Neural cell (in vitro differentiated cells): ENCODE data around the gene AKR1B15. TPM values are rescaled to one million over a fixed set of nuclear protein-coding genes. Genes with fewer than 3 reads are reported as not detected.

Source experiments
- H2AFZ ChIP-seq: fragments of 200-600, 300-800 bp; sonication (generic), shearing (Covaris generic); 2 replicates; pipeline ENCODE4 v1.6.0; 2014; ENCODE audit warnings: low read depth, mild to moderate bottlenecking, antibody characterized with exemption, low read length, moderate library complexity
- H3F3A ChIP-seq: fragments of 200-600 bp; shearing (Covaris generic); 2 replicates; pipeline ENCODE4 v1.6.1; 2016; ENCODE audit warnings: mild to moderate bottlenecking, moderate library complexity, mixed read lengths, antibody characterized with exemption, low read length; ENCODE audit not compliant: insufficient read depth, poor library complexity, severe bottlenecking
- H3K27ac ChIP-seq: fragments of 200-600, 300-800 bp; sonication (generic), shearing (Covaris generic); 2 replicates; pipeline ENCODE4 v1.5.1; 2014; ENCODE audit warnings: mild to moderate bottlenecking, low read length, moderate library complexity
- H3K27me3 ChIP-seq: fragments of 300-800, 200-600 bp; sonication (generic), shearing (Covaris generic); 2 replicates; pipeline ENCODE4 v1.6.0; 2014; ENCODE audit warnings: mild to moderate bottlenecking, low read depth, low read length, moderate library complexity; ENCODE audit not compliant: insufficient read depth
- H3K36me3 ChIP-seq: fragments of 300-800, 200-600 bp; sonication (generic), shearing (Covaris generic); 2 replicates; pipeline ENCODE4 v1.5.1; 2014; ENCODE audit warnings: mild to moderate bottlenecking, antibody characterized with exemption, low read length, moderate library complexity; ENCODE audit not compliant: insufficient read depth
- H3K4me2 ChIP-seq: fragments of 300-800, 200-600 bp; sonication (generic), shearing (Covaris generic); 2 replicates; pipeline ENCODE4 v1.6.0; 2014; ENCODE audit warnings: mild to moderate bottlenecking, low read length
- H3K4me3 ChIP-seq: fragments of 300-800, 200-600 bp; sonication (generic), shearing (Covaris generic); 2 replicates; pipeline ENCODE4 v1.5.1; 2014; ENCODE audit warnings: mild to moderate bottlenecking, low read length, moderate library complexity
- H3K79me2 ChIP-seq: fragments of 200-600 bp; shearing (Covaris generic); replicated peaks from 2 replicates; pipeline ENCODE4 v1.6.0; 2014; ENCODE audit warnings: mild to moderate bottlenecking, low read length, moderate library complexity; ENCODE audit not compliant: insufficient read depth
- H3K9ac ChIP-seq: fragments of 300-800, 200-600 bp; sonication (generic), shearing (Covaris generic); 2 replicates; pipeline ENCODE4 v1.6.1; 2016; ENCODE audit warnings: mild to moderate bottlenecking, low read length, mixed read lengths
- H3K9me2 ChIP-seq: fragments of 200-600 bp; shearing (Covaris generic); 2 replicates; pipeline ENCODE4 v1.6.1; 2016; ENCODE audit warnings: mild to moderate bottlenecking, low read length, mixed read lengths; ENCODE audit not compliant: insufficient read depth
- H3K9me3 ChIP-seq: fragments of 200-600, 300-800 bp; sonication (generic), shearing (Covaris generic); 2 replicates; pipeline ENCODE4 v1.6.1; 2016; ENCODE audit warnings: mild to moderate bottlenecking, mixed run types, low read length, moderate library complexity, mixed read lengths
- H4K20me1 ChIP-seq: fragments of 200-600 bp; shearing (Covaris generic); 2 replicates; pipeline ENCODE4 v1.6.1; 2016; ENCODE audit warnings: mild to moderate bottlenecking, mixed run types; ENCODE audit not compliant: insufficient read depth
- EP300 ChIP-seq: fragments of 450-650 bp; conservative IDR thresholded peaks from 2 replicates; pipeline ENCODE4 v1.6.1; 2014; ENCODE audit warnings: antibody characterized with exemption, mild to moderate bottlenecking, moderate library complexity; ENCODE audit not compliant: poor library complexity, severe bottlenecking
- EZH2 ChIP-seq: fragments of 200-600, 300-800 bp; shearing (Covaris generic), sonication (generic); IDR thresholded peaks from 2 replicates; pipeline ENCODE4 v1.6.1; 2014; ENCODE audit warnings: antibody characterized with exemption, low read length, borderline replicate concordance, mild to moderate bottlenecking; ENCODE audit not compliant: insufficient read depth, poor library complexity, severe bottlenecking
- MXI1 ChIP-seq: fragments of 450-650 bp; conservative IDR thresholded peaks from 2 replicates; pipeline ENCODE4 v1.6.1; 2014; ENCODE audit warnings: antibody characterized with exemption, mild to moderate bottlenecking; ENCODE audit not compliant: poor library complexity, severe bottlenecking
- POLR2AphosphoS5 ChIP-seq: IDR thresholded peaks from 2 replicates; pipeline ENCODE4 v1.6.1; 2012
- RAD21 ChIP-seq: fragments of 450-650 bp; conservative IDR thresholded peaks from 2 replicates; pipeline ENCODE4 v1.6.1; 2014; ENCODE audit warnings: antibody characterized with exemption, mild to moderate bottlenecking, moderate library complexity
- SMC3 ChIP-seq: fragments of 450-650 bp; conservative IDR thresholded peaks from 2 replicates; pipeline ENCODE4 v1.6.1; 2014; ENCODE audit warnings: antibody characterized with exemption, mild to moderate bottlenecking, moderate library complexity; ENCODE audit not compliant: poor library complexity
- TAF1 ChIP-seq: IDR thresholded peaks from 2 replicates; pipeline ENCODE4 v1.6.1; 2012; ENCODE audit warnings: low read depth
- polyA plus RNA-seq: library from polyadenylated mRNA; depleted of rRNA; stranded (reverse); fragments of >200 nt; gene quantifications from 2 replicates; pipeline ENCODE4 v1.2.3, GENCODE V29; 2014
- TF ChIP-seq, protein P1 (sequence below): IDR thresholded peaks from 2 replicates; pipeline ENCODE4 v1.6.1; 2012; ENCODE audit warnings: borderline replicate concordance
- TF ChIP-seq, protein P2 (sequence below): fragments of 450-650 bp; IDR thresholded peaks from 2 replicates; pipeline ENCODE4 v1.5.1; 2014; ENCODE audit warnings: antibody characterized with exemption, mild to moderate bottlenecking, moderate library complexity; ENCODE audit not compliant: poor library complexity, severe bottlenecking

Gene AKR1B15
- polyA plus RNA-seq, 1 donor from 2014 or later = not detected

DNA sequence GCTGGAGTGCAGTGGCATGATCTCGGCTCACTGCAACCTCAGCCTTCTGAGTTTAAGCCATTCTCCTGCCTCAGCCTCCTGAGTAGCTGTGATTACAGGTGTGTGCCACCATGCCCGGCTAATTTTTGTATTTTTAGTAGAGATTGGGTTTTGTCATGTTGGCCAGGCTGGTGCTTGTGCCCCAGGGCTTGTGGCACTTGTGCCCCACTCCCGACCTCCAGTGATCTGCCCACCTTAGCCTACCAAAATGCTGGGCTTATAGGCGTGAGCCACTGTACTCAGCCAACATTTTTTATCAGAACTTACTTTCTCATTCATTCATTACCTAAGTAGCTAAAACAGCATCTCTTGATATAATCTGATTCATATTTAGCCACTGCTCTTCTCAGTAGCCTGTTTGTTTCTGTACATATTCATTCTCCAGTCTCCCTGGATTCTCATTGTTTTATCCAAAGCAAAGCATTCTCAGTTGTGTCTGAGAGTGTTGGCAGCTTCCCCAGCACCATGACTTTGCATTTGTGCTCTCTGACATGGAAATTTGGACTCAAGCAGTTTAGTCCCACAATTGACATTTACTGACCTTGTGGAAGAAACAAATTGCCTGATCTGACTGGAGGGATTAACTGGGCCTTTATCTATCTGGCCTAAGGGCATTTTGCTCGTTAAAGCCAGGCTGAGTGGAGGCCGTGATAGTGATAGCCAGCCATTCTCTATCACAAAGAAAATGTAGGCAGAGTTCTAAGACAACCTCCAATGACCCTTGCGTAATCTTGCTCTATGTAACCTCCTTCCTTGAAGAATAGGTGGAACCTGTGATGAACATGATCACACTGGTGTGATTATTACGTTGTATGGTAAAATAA is 44.9 kb downstream of the AKR1B15 start:
- Histone ChIP-seq H3F3A (no peaks in the 10 kb centered on the region), H3K27me3 (no peaks in the 10 kb centered on the region), H3K27ac (no peak overlapping the region), H3K79me2 (no peaks in the 10 kb centered on the region), H4K20me1 (no peaks in the 10 kb centered on the region), H3K9ac (no peak overlapping the region), H2AFZ (no peak overlapping the region), H3K9me2 (no peaks in the 10 kb centered on the region), H3K36me3 (no peaks in the 10 kb centered on the region), H3K4me3 (no peak overlapping the region), H3K9me3 (no peaks in the 10 kb centered on the region), H3K4me2 (no peak overlapping the region)
- TF ChIP-seq RAD21 (no peak), MXI1 (no peak), EZH2 (no peak), TAF1 (no peak), SMC3 (no peak), POLR2AphosphoS5 (no peak), EP300 (no peak)
- TF ChIP-seq, protein P1, sequence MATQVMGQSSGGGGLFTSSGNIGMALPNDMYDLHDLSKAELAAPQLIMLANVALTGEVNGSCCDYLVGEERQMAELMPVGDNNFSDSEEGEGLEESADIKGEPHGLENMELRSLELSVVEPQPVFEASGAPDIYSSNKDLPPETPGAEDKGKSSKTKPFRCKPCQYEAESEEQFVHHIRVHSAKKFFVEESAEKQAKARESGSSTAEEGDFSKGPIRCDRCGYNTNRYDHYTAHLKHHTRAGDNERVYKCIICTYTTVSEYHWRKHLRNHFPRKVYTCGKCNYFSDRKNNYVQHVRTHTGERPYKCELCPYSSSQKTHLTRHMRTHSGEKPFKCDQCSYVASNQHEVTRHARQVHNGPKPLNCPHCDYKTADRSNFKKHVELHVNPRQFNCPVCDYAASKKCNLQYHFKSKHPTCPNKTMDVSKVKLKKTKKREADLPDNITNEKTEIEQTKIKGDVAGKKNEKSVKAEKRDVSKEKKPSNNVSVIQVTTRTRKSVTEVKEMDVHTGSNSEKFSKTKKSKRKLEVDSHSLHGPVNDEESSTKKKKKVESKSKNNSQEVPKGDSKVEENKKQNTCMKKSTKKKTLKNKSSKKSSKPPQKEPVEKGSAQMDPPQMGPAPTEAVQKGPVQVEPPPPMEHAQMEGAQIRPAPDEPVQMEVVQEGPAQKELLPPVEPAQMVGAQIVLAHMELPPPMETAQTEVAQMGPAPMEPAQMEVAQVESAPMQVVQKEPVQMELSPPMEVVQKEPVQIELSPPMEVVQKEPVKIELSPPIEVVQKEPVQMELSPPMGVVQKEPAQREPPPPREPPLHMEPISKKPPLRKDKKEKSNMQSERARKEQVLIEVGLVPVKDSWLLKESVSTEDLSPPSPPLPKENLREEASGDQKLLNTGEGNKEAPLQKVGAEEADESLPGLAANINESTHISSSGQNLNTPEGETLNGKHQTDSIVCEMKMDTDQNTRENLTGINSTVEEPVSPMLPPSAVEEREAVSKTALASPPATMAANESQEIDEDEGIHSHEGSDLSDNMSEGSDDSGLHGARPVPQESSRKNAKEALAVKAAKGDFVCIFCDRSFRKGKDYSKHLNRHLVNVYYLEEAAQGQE = no peak
- TF ChIP-seq, protein P2, sequence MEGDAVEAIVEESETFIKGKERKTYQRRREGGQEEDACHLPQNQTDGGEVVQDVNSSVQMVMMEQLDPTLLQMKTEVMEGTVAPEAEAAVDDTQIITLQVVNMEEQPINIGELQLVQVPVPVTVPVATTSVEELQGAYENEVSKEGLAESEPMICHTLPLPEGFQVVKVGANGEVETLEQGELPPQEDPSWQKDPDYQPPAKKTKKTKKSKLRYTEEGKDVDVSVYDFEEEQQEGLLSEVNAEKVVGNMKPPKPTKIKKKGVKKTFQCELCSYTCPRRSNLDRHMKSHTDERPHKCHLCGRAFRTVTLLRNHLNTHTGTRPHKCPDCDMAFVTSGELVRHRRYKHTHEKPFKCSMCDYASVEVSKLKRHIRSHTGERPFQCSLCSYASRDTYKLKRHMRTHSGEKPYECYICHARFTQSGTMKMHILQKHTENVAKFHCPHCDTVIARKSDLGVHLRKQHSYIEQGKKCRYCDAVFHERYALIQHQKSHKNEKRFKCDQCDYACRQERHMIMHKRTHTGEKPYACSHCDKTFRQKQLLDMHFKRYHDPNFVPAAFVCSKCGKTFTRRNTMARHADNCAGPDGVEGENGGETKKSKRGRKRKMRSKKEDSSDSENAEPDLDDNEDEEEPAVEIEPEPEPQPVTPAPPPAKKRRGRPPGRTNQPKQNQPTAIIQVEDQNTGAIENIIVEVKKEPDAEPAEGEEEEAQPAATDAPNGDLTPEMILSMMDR = no peak

DNA sequence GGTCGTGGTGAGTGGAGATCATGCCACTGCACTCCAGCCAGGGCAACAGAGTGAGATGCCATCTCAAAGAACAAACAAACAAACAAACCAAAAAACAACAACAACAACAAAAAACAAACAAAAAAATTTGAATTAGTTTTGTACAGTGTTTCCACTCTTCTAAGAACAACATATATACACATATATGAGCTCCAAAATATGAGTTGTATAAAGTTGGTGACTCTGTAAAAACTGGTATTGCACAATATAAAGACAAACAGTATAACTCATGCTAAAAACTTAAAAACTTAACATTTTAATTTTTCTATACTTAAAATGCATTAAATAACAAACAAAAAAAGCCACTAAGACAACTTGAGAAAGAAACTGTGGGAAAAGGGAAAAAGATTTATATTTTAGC is 46.0 kb downstream of the AKR1B15 start:
- no peak overlapping the region for H3K9ac ChIP-seq
- H3K36me3 ChIP-seq = no peaks in the 10 kb centered on the region
- H3F3A ChIP-seq = no peaks in the 10 kb centered on the region
- no peak overlapping the region for H3K27ac ChIP-seq
- no peaks in the 10 kb centered on the region for H4K20me1 ChIP-seq
- no peaks in the 10 kb centered on the region for H3K9me3 ChIP-seq
- no peak overlapping the region for H3K4me2 ChIP-seq
- H2AFZ ChIP-seq = no peak overlapping the region
- TF ChIP-seq EP300 (no peak), MXI1 (no peak), TAF1 (no peak), RAD21 (no peak), EZH2 (no peak), SMC3 (no peak), POLR2AphosphoS5 (no peak)
- TF ChIP-seq, protein P2 = no peak
- TF ChIP-seq, protein P1 = no peak
- no peaks in the 10 kb centered on the region for H3K9me2 ChIP-seq
- no peaks in the 10 kb centered on the region for H3K27me3 ChIP-seq
- no peaks in the 10 kb centered on the region for H3K79me2 ChIP-seq
- H3K4me3 ChIP-seq = no peak overlapping the region
